ENCODE measurements around the gene LIMS1.
"Not testable (repeated sequence)": the region's sequence is repeated elsewhere in the genome, so short reads cannot be mapped to it uniquely, and the experiment has no call there.

GRCh38 chr2:108514478-108514877, 19.8 kb upstream of the LIMS1 start:
- TF ChIP-seq, protein P1, sequence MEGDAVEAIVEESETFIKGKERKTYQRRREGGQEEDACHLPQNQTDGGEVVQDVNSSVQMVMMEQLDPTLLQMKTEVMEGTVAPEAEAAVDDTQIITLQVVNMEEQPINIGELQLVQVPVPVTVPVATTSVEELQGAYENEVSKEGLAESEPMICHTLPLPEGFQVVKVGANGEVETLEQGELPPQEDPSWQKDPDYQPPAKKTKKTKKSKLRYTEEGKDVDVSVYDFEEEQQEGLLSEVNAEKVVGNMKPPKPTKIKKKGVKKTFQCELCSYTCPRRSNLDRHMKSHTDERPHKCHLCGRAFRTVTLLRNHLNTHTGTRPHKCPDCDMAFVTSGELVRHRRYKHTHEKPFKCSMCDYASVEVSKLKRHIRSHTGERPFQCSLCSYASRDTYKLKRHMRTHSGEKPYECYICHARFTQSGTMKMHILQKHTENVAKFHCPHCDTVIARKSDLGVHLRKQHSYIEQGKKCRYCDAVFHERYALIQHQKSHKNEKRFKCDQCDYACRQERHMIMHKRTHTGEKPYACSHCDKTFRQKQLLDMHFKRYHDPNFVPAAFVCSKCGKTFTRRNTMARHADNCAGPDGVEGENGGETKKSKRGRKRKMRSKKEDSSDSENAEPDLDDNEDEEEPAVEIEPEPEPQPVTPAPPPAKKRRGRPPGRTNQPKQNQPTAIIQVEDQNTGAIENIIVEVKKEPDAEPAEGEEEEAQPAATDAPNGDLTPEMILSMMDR (IDR thresholded peaks at IDR 0.05) = not testable (repeated sequence)
- TF ChIP-seq POLR2A (IDR thresholded peaks at IDR 0.05) = not testable (repeated sequence)
